B cell (primary cell): ENCODE results near the gene RPS6KA4.

ENCODE experiments used
- EZH2 ChIP-seq: IDR thresholded peaks from 2 replicates; pipeline ENCODE4 v1.6.1; 2012; ENCODE audit warnings: borderline replicate concordance, low read depth, mild to moderate bottlenecking, moderate library complexity, low read length; ENCODE audit not compliant: insufficient read depth, poor library complexity, severe bottlenecking
- TF ChIP-seq, protein P1 (sequence below): fragments of 200-600 bp; IDR thresholded peaks from one replicate; pipeline ENCODE4 v1.8.0; 2022; ENCODE audit warnings: antibody characterized with exemption, mild to moderate bottlenecking

DNA sequence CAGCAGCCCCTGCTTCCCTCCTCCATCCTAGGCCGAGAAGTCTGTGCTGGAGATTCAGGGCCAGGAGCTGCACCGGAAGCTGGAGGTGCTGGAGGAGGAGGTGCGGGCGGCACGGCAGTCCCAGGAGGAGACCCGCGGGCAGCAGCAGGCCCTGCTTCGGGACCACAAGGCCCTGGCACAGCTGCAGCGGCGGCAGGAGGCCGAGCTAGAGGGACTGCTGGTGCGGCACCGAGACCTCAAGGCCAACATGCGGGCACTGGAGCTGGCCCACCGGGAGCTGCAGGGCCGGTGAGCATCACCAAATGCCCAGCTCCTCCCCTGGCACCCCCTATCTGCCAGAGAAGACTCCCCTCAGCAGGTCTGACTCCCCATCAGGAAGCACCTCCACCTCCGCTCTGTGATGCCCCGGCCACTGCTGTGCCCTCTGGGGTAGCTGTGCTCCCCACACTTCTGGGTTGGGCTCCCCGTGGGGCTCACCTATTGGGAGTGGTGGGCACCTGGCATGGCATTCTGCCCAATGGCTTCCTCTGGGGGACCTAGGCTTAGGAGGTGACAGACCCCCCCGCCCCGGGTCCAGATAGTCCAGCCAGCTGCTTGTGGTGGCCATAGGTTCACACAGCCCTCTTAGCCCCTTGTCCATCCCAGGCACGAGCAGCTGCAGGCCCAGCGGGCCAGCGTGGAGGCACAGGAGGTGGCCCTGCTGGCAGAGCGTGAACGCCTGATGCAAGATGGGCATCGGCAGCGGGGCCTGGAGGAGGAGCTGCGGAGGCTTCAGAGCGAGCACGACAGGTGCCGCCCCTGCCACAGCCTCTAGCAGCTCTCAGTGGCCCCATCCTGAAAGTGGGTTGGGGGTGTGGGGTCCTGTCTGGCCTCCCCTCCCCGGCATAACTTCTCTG lies 6.6 kb upstream of the RPS6KA4 start:
- TF ChIP-seq, protein P1, sequence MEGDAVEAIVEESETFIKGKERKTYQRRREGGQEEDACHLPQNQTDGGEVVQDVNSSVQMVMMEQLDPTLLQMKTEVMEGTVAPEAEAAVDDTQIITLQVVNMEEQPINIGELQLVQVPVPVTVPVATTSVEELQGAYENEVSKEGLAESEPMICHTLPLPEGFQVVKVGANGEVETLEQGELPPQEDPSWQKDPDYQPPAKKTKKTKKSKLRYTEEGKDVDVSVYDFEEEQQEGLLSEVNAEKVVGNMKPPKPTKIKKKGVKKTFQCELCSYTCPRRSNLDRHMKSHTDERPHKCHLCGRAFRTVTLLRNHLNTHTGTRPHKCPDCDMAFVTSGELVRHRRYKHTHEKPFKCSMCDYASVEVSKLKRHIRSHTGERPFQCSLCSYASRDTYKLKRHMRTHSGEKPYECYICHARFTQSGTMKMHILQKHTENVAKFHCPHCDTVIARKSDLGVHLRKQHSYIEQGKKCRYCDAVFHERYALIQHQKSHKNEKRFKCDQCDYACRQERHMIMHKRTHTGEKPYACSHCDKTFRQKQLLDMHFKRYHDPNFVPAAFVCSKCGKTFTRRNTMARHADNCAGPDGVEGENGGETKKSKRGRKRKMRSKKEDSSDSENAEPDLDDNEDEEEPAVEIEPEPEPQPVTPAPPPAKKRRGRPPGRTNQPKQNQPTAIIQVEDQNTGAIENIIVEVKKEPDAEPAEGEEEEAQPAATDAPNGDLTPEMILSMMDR = no peak
- TF ChIP-seq EZH2 = no peak
